ENCODE data around the gene TMBIM4. TPM values are rescaled to one million over a fixed set of nuclear protein-coding genes. Genes with fewer than 3 reads are reported as not detected.
A peak's percentile ranks its signal among the peaks of the same experiment; 100 is the strongest.
"Not testable (repeated sequence)": the region's sequence is repeated elsewhere in the genome, so short reads cannot be mapped to it uniquely, and the experiment has no call there.

Gene TMBIM4
- total RNA-seq, 2 experiments from 2014 or later, result 51.2 to 51.3 TPM

- no peak overlapping the region for H3K4me3 Mint-ChIP-seq
- H3K4me1 Mint-ChIP-seq (ENCODE audit: low read depth), result no peaks in the 10 kb centered on the region
- CTCF ChIA-PET, result interaction anchor here (0.9 kb wide), 1 partner anchor 10 kb away, joined by 3 read pairs; no protein-coding TSS in a partner anchor
- no peak overlapping the region for H3K27ac Mint-ChIP-seq
- no peaks in the 10 kb centered on the region for H3K36me3 Mint-ChIP-seq (ENCODE audit: low read depth)
- no peaks in the 10 kb centered on the region for H3K9me3 Mint-ChIP-seq
- intact Hi-C loops (cut with micrococcal nuclease), result no loop called here
- H3K27me3 Mint-ChIP-seq (ENCODE audit: low read depth), result peaks cover 7% of the 10 kb centered on the region
- no peak for DNase-seq
Measured at GRCh38 chr12:66176105-66176900, 6.5 kb upstream of the TMBIM4 start.

- H3K9me3 Mint-ChIP-seq; CTCF ChIA-PET; H3K4me3 Mint-ChIP-seq; H3K4me1 Mint-ChIP-seq (ENCODE audit: low read depth); H3K27me3 Mint-ChIP-seq (ENCODE audit: low read depth); H3K27ac Mint-ChIP-seq; H3K36me3 Mint-ChIP-seq (ENCODE audit: low read depth); intact Hi-C loops (cut with micrococcal nuclease); DNase-seq: not testable (repeated sequence)
Measured at GRCh38 chr12:66174391-66175325, 4.9 kb upstream of the TMBIM4 start.

- CTCF ChIA-PET, result interaction anchor here (0.7 to 2.0 kb wide), 3 partner anchors 18 to 65 kb away, joined by 3 to 13 read pairs (median 5); partner anchors contain the start of gene IRAK3
- H3K27ac Mint-ChIP-seq, result peak overlapping the region; percentile 100
- DNase-seq, result no peak
Measured at GRCh38 chr12:66170606-66171005, 810 bp upstream of the TMBIM4 start.

GRCh38 chr12:66168410-66168809 is 1.4 kb downstream of the TMBIM4 start:
- Mint-ChIP-seq H3K4me3 (peak overlapping the region; percentile 98), H3K36me3 (ENCODE audit: low read depth) (peaks cover 40% of the 10 kb centered on the region), H3K27ac (peak overlapping the region; percentile 100), H3K9me3 (peaks cover 6% of the 10 kb centered on the region), H3K4me1 (ENCODE audit: low read depth) (peaks cover 53% of the 10 kb centered on the region), H3K27me3 (ENCODE audit: low read depth) (no peaks in the 10 kb centered on the region)
- intact Hi-C loops (cut with micrococcal nuclease), result loop anchor here (2.0 to 5.0 kb wide), 3 partner anchors 20 to 1546 kb away; partner anchors contain the start of gene IRAK3
- CTCF ChIA-PET, result interaction anchor here (0.8 to 2.0 kb wide), 7 partner anchors 8 to 134 kb away, joined by 3 to 13 read pairs (median 5); partner anchors contain the start of gene HELB
- no peak for DNase-seq

More at GRCh38 chr12:66170606-66171005, 810 bp upstream of the TMBIM4 start:
- intact Hi-C loops (cut with micrococcal nuclease), result no loop called here
- H3K27me3 Mint-ChIP-seq (ENCODE audit: low read depth), result no peaks in the 10 kb centered on the region
- peak overlapping the region; percentile 98 for H3K4me3 Mint-ChIP-seq
- H3K4me1 Mint-ChIP-seq (ENCODE audit: low read depth), result peaks cover 36% of the 10 kb centered on the region
- H3K36me3 Mint-ChIP-seq (ENCODE audit: low read depth), result peaks cover 26% of the 10 kb centered on the region
- peaks cover 5% of the 10 kb centered on the region for H3K9me3 Mint-ChIP-seq

- no peak for DNase-seq
- CTCF ChIA-PET, result no interaction called here
- H3K4me3 Mint-ChIP-seq, result no peak overlapping the region
- intact Hi-C loops (cut with micrococcal nuclease), result loop anchor here (5.0 kb wide), 1 partner anchor 1544 kb away; no protein-coding TSS in a partner anchor
- peaks cover 66% of the 10 kb centered on the region for H3K4me1 Mint-ChIP-seq (ENCODE audit: low read depth)
- no peaks in the 10 kb centered on the region for H3K27me3 Mint-ChIP-seq (ENCODE audit: low read depth)
- no peak overlapping the region for H3K27ac Mint-ChIP-seq
- H3K36me3 Mint-ChIP-seq (ENCODE audit: low read depth), result peaks cover 47% of the 10 kb centered on the region
- peaks cover 6% of the 10 kb centered on the region for H3K9me3 Mint-ChIP-seq
Measured at GRCh38 chr12:66166561-66166960, 3.2 kb downstream of the TMBIM4 start.

- no peak for DNase-seq
- Mint-ChIP-seq H3K4me1 (ENCODE audit: low read depth) (peaks cover 58% of the 10 kb centered on the region), H3K36me3 (ENCODE audit: low read depth) (peaks cover 58% of the 10 kb centered on the region), H3K9me3 (peaks cover 6% of the 10 kb centered on the region), H3K27me3 (ENCODE audit: low read depth) (no peaks in the 10 kb centered on the region), H3K4me3 (no peak overlapping the region), H3K27ac (no peak overlapping the region)
- intact Hi-C loops (cut with micrococcal nuclease), result loop anchor here (5.0 kb wide), 1 partner anchor 1543 kb away; no protein-coding TSS in a partner anchor
- CTCF ChIA-PET, result no interaction called here
Measured at GRCh38 chr12:66165141-66165540, 4.7 kb downstream of the TMBIM4 start.

GRCh38 chr12:66164349-66164821 is 5.4 kb downstream of the TMBIM4 start:
- Mint-ChIP-seq H3K4me3 (no peak overlapping the region), H3K9me3 (peaks cover 6% of the 10 kb centered on the region), H3K36me3 (ENCODE audit: low read depth) (peaks cover 66% of the 10 kb centered on the region), H3K27ac (peak overlapping the region; percentile 57), H3K27me3 (ENCODE audit: low read depth) (no peaks in the 10 kb centered on the region), H3K4me1 (ENCODE audit: low read depth) (peaks cover 62% of the 10 kb centered on the region)
- CTCF ChIA-PET, result no interaction called here
- intact Hi-C loops (cut with micrococcal nuclease), result no loop called here
- DNase-seq, result no peak

GRCh38 chr12:66163289-66163688 is 6.5 kb downstream of the TMBIM4 start:
- Mint-ChIP-seq H3K27ac (no peak overlapping the region), H3K4me3 (no peak overlapping the region), H3K4me1 (ENCODE audit: low read depth) (peaks cover 63% of the 10 kb centered on the region)

GRCh38 chr12:66162701-66163100 is 7.1 kb downstream of the TMBIM4 start:
- CTCF ChIA-PET, result no interaction called here
- no peaks in the 10 kb centered on the region for H3K27me3 Mint-ChIP-seq (ENCODE audit: low read depth)
- peaks cover 60% of the 10 kb centered on the region for H3K4me1 Mint-ChIP-seq (ENCODE audit: low read depth)
- H3K36me3 Mint-ChIP-seq (ENCODE audit: low read depth), result peaks cover 64% of the 10 kb centered on the region
- DNase-seq, result no peak
- no peak overlapping the region for H3K4me3 Mint-ChIP-seq
- H3K27ac Mint-ChIP-seq, result no peak overlapping the region
- intact Hi-C loops (cut with micrococcal nuclease), result no loop called here
- peaks cover 6% of the 10 kb centered on the region for H3K9me3 Mint-ChIP-seq

More at GRCh38 chr12:66163289-66163688, 6.5 kb downstream of the TMBIM4 start:
- H3K27me3 Mint-ChIP-seq (ENCODE audit: low read depth), result no peaks in the 10 kb centered on the region
- intact Hi-C loops (cut with micrococcal nuclease), result no loop called here
- peaks cover 67% of the 10 kb centered on the region for H3K36me3 Mint-ChIP-seq (ENCODE audit: low read depth)
- peaks cover 6% of the 10 kb centered on the region for H3K9me3 Mint-ChIP-seq
- no peak for DNase-seq
- CTCF ChIA-PET, result no interaction called here

- H3K36me3 Mint-ChIP-seq (ENCODE audit: low read depth), result peaks cover 56% of the 10 kb centered on the region
- H3K4me3 Mint-ChIP-seq, result no peak overlapping the region
- H3K9me3 Mint-ChIP-seq, result peaks cover 2% of the 10 kb centered on the region
- H3K4me1 Mint-ChIP-seq (ENCODE audit: low read depth), result peaks cover 59% of the 10 kb centered on the region
- CTCF ChIA-PET, result interaction anchor here (0.5 to 0.9 kb wide), 4 partner anchors 8 to 576 kb away, joined by 3 to 5 read pairs (median 4); no protein-coding TSS in a partner anchor
- no peaks in the 10 kb centered on the region for H3K27me3 Mint-ChIP-seq (ENCODE audit: low read depth)
- intact Hi-C loops (cut with micrococcal nuclease), result no loop called here
- no peak overlapping the region for H3K27ac Mint-ChIP-seq
- DNase-seq, result no peak
Measured at GRCh38 chr12:66160704-66161103, 9.1 kb downstream of the TMBIM4 start.

- no peak overlapping the region for H3K4me3 Mint-ChIP-seq
- H3K9me3 Mint-ChIP-seq, result no peaks in the 10 kb centered on the region
- intact Hi-C loops (cut with micrococcal nuclease), result no loop called here
- H3K4me1 Mint-ChIP-seq (ENCODE audit: low read depth), result peaks cover 53% of the 10 kb centered on the region
- CTCF ChIA-PET, result interaction anchor here (0.5 to 1.7 kb wide), 4 partner anchors 15 to 250 kb away, joined by 3 to 7 read pairs (median 3); no protein-coding TSS in a partner anchor
- H3K27ac Mint-ChIP-seq, result no peak overlapping the region
- H3K27me3 Mint-ChIP-seq (ENCODE audit: low read depth), result no peaks in the 10 kb centered on the region
- peaks cover 42% of the 10 kb centered on the region for H3K36me3 Mint-ChIP-seq (ENCODE audit: low read depth)
- no peak for DNase-seq
Measured at GRCh38 chr12:66159123-66159522, 10.7 kb downstream of the TMBIM4 start.

GRCh38 chr12:66156654-66157053 is 13.1 kb downstream of the TMBIM4 start:
- H3K4me1 Mint-ChIP-seq (ENCODE audit: low read depth), result peaks cover 43% of the 10 kb centered on the region
- intact Hi-C loops (cut with micrococcal nuclease), result no loop called here

More at GRCh38 chr12:66156654-66157053, 13.1 kb downstream of the TMBIM4 start:
- no peak overlapping the region for H3K4me3 Mint-ChIP-seq
- H3K36me3 Mint-ChIP-seq (ENCODE audit: low read depth), result peaks cover 34% of the 10 kb centered on the region
- no peaks in the 10 kb centered on the region for H3K27me3 Mint-ChIP-seq (ENCODE audit: low read depth)
- H3K9me3 Mint-ChIP-seq, result no peaks in the 10 kb centered on the region
- no peak for DNase-seq
- CTCF ChIA-PET, result no interaction called here
- H3K27ac Mint-ChIP-seq, result no peak overlapping the region
